Endothelial cell of umbilical vein (primary cell): ENCODE measurements around the gene TSEN54.

Experiments
- CTCF ChIP-seq, 2 donors: IDR thresholded peaks; 1 replicate in 1 of 2; 2 replicates in 1 of 2; pipeline ENCODE4 v1.5.1; 2011; ENCODE audit warnings: low read length in 2 of 2, mild to moderate bottlenecking in 2 of 2, moderate library complexity in 2 of 2, control low read depth in 1 of 2, inconsistent platforms in 1 of 2, low read depth in 1 of 2; ENCODE audit not compliant: insufficient read depth in 1 of 2; ENCODE audit errors: extremely low read depth in 1 of 2
- FOS ChIP-seq: IDR thresholded peaks from 2 replicates; pipeline ENCODE4 v1.6.1; 2011; ENCODE audit warnings: mild to moderate bottlenecking, low read length, moderate library complexity, borderline replicate concordance; ENCODE audit not compliant: insufficient read depth
- MAX ChIP-seq: IDR thresholded peaks from 2 replicates; pipeline ENCODE4 v1.6.1; 2011; ENCODE audit not compliant: insufficient read depth, insufficient read length
- POLR2A ChIP-seq: IDR thresholded peaks from 2 replicates; pipeline ENCODE4 v1.6.1; 2012; ENCODE audit warnings: low read depth, mild to moderate bottlenecking, control low read depth, low read length
- POLR2AphosphoS5 ChIP-seq: IDR thresholded peaks from 2 replicates; pipeline ENCODE4 v1.6.1; 2012; ENCODE audit warnings: low read depth, mild to moderate bottlenecking, control low read depth, low read length, moderate library complexity; ENCODE audit not compliant: insufficient read depth

DNA sequence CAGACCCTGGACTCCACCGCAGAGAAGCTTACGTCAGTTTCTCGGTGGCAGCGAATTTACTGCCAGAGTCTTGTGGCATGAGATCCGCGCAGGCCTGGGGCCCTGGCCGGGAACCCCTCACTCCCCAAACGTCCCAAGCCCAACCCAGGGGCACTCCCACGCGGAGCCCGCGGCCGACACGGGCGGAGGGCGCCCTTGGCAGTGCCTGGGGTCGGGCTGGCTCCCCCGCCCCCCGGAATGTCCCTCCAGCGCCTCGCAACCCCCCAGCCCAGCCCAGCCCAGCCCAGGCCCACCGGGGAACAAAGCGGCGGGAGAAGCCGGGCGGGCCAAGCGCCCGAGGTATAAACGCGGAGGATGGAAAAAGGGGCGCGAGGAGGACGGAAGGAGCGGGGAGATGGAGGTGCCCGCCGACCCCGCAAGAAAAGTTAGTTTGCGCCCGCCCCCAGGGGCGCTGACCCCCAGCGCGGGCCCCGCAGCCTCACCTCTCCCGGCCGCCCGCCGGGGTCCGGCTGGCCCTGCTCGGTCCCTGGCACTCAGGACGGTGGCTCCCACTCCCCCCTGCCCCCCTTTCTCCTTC, 1.3 kb upstream of the TSEN54 start:
- TF ChIP-seq MAX (no peak), CTCF (IDR thresholded peaks at IDR 0.05; ENCODE audit: extremely low read depth in 1 of 2, insufficient read depth in 1 of 2, low read depth in 1 of 2, low read length in 2 of 2) (no peak), POLR2AphosphoS5 (peak; percentile 28), POLR2A (peak; percentile 20), FOS (no peak)
